Keratinocyte (primary cell): Measurements from ENCODE around the gene PCTP. TPM values are rescaled to one million over a fixed set of nuclear protein-coding genes. Genes with fewer than 3 reads are reported as not detected.

Experiments used
- DNase-seq: peaks from one replicate; pipeline ENCODE4 v3.0.0-alpha.2; 2011; ENCODE audit warnings: low read depth, missing footprints, low spot score
- FAIRE-seq: peaks from 2 replicates; lab custom pipeline; 2011; peaks lifted over from hg19 to GRCh38; lab: Jason Lieb, UNC
- H2AFZ ChIP-seq: 2 replicates; pipeline ENCODE4 v1.6.0; 2012; ENCODE audit warnings: low read length, control low read depth, inconsistent platforms; ENCODE audit not compliant: control insufficient read depth
- H3K27ac ChIP-seq: 2 replicates; pipeline ENCODE4 v1.5.1; 2011; ENCODE audit warnings: low read length; ENCODE audit not compliant: control insufficient read depth, insufficient read depth
- H3K27me3 ChIP-seq: 3 replicates; pipeline ENCODE4 v1.6.0; 2011; ENCODE audit warnings: low read length; ENCODE audit not compliant: control insufficient read depth, insufficient read depth; ENCODE audit errors: extremely low read depth
- H3K36me3 ChIP-seq, 2 experiments: 2 replicates in 1 of 2; 3 replicates in 1 of 2; pipeline ENCODE4 v1.5.1; 2011; ENCODE audit warnings: low read length in 2 of 2, mild to moderate bottlenecking in 1 of 2; ENCODE audit not compliant: control insufficient read depth in 2 of 2, insufficient read depth in 2 of 2; ENCODE audit errors: extremely low read depth in 1 of 2
- H3K4me1 ChIP-seq: 3 replicates; pipeline ENCODE4 v1.5.1; 2011; ENCODE audit warnings: low read length; ENCODE audit not compliant: control insufficient read depth, insufficient read depth; ENCODE audit errors: extremely low read depth
- H3K4me2 ChIP-seq: 3 replicates; pipeline ENCODE4 v1.6.0; 2011; ENCODE audit warnings: low read depth, low read length; ENCODE audit not compliant: control insufficient read depth, insufficient read depth; ENCODE audit errors: extremely low read depth
- H3K4me3 ChIP-seq, 3 experiments: fragments of 200-600 bp in 1 of 3; sonication (generic) in 1 of 3; 2 replicates in 2 of 3; 3 replicates in 1 of 3; pipeline ENCODE4 v1.5.1; 2011 to 2016; ENCODE audit warnings: low read length in 3 of 3, mild to moderate bottlenecking in 3 of 3, control low read depth in 2 of 3, inconsistent platforms in 1 of 3, low read depth in 1 of 3, mixed read lengths in 1 of 3, mixed run types in 1 of 3, moderate library complexity in 1 of 3; ENCODE audit not compliant: control insufficient read depth in 2 of 3, insufficient read depth in 2 of 3; ENCODE audit errors: extremely low read depth in 1 of 3
- H3K79me2 ChIP-seq: 2 replicates; pipeline ENCODE4 v1.6.0; 2012; ENCODE audit warnings: low read length; ENCODE audit not compliant: control insufficient read depth, insufficient read depth
- H3K9ac ChIP-seq: 3 replicates; pipeline ENCODE4 v1.6.0; 2011; ENCODE audit warnings: low read length; ENCODE audit not compliant: control insufficient read depth, insufficient read depth; ENCODE audit errors: extremely low read depth
- H3K9me1 ChIP-seq: 3 replicates; pipeline ENCODE4 v1.6.0; 2011; ENCODE audit warnings: low read length; ENCODE audit not compliant: control insufficient read depth, insufficient read depth; ENCODE audit errors: extremely low read depth
- H3K9me3 ChIP-seq: 2 replicates; pipeline ENCODE4 v1.5.1; 2012; ENCODE audit warnings: low read depth, low read length; ENCODE audit not compliant: control insufficient read depth
- H4K20me1 ChIP-seq: 3 replicates; pipeline ENCODE4 v1.6.0; 2011; ENCODE audit warnings: low read length; ENCODE audit not compliant: control insufficient read depth, insufficient read depth; ENCODE audit errors: extremely low read depth
- CTCF ChIP-seq, 3 experiments: IDR thresholded peaks in 1 of 3; conservative IDR thresholded peaks in 1 of 3; optimal IDR thresholded peaks in 1 of 3; 2 replicates in 2 of 3; 3 replicates in 1 of 3; pipeline versions ENCODE3 to v1.5.1; 2011; ENCODE audit warnings: low read length in 3 of 3, mild to moderate bottlenecking in 3 of 3, moderate library complexity in 2 of 3, control low read depth in 1 of 3, inconsistent platforms in 1 of 3; ENCODE audit not compliant: insufficient read depth in 2 of 3; ENCODE audit errors: extremely low read depth in 1 of 3
- EZH2 ChIP-seq: IDR thresholded peaks from one replicate; pipeline ENCODE4 v1.6.1; 2012; ENCODE audit warnings: inconsistent platforms, mild to moderate bottlenecking, low read length, moderate library complexity
- dilution Hi-C: fragments of 300-500 bp; cut with MboI; formaldehyde crosslinking; loops from one replicate; pipeline ENCODE4 v1.7.0; 2020; ENCODE audit warnings: low sequenced_read_pairs; ENCODE audit not compliant: extremely low pct_ligation_motif_present
- polyA plus RNA-seq, 5 experiments: library from polyadenylated mRNA; depleted of rRNA in 3 of 5; stranded (reverse) in 3 of 5; stranded (forward) in 1 of 5; unstranded in 1 of 5; fragments of >200 nt; gene quantifications; 1 replicate in 1 of 5; 2 replicates in 3 of 5; 3 replicates in 1 of 5; pipeline versions ENCODE4 v1.2.1 to v1.2.3, GENCODE V29; 2011 to 2012; ENCODE audit warnings: missing spikeins in 2 of 5, low read depth in 1 of 5, low replicate concordance in 1 of 5

PCTP gene
- polyA plus RNA-seq, 1 donor (not counting 4 experiments of a cell fraction or from before 2014, with no cell fraction given), result 29.5 TPM

- TF ChIP-seq CTCF (optimal IDR thresholded peaks at IDR 0.05 in 1 of 3, IDR thresholded peaks at IDR 0.05 in 1 of 3, conservative IDR thresholded peaks at IDR 0.05 in 1 of 3; ENCODE audit: extremely low read depth in 1 of 3, insufficient read depth in 2 of 3, low read length in 3 of 3), result no peak
- TF ChIP-seq EZH2, result no peak
- H2AFZ ChIP-seq, result no peak overlapping the region
- dilution Hi-C loops, result no loop called here
Observed at GRCh38 chr17:55817397-55817709, 66.5 kb downstream of the PCTP start.

GRCh38 chr17:55818026-55818425, 67.2 kb downstream of the PCTP start:
- no peak for DNase-seq
- Histone ChIP-seq H3K79me2 (no peaks in the 10 kb centered on the region), H3K9me1 (no peaks in the 10 kb centered on the region), H3K36me3 (no peaks in the 10 kb centered on the region), H4K20me1 (no peaks in the 10 kb centered on the region), H3K4me3 (no peak overlapping the region), H3K27ac (no peak overlapping the region), H2AFZ (no peak overlapping the region), H3K9ac (no peak overlapping the region), H3K27me3 (no peaks in the 10 kb centered on the region), H3K9me3 (no peaks in the 10 kb centered on the region), H3K4me2 (no peak overlapping the region), H3K4me1 (no peaks in the 10 kb centered on the region)
- no peak for FAIRE-seq
- TF ChIP-seq CTCF (optimal IDR thresholded peaks at IDR 0.05 in 1 of 3, IDR thresholded peaks at IDR 0.05 in 1 of 3, conservative IDR thresholded peaks at IDR 0.05 in 1 of 3; ENCODE audit: extremely low read depth in 1 of 3, insufficient read depth in 2 of 3, low read length in 3 of 3) (no peak), EZH2 (no peak)
- dilution Hi-C loops, result no loop called here

More at GRCh38 chr17:55817397-55817709, 66.5 kb downstream of the PCTP start:
- Histone ChIP-seq H3K9me1 (no peaks in the 10 kb centered on the region), H3K4me3 (no peak overlapping the region), H3K79me2 (no peaks in the 10 kb centered on the region), H3K27me3 (no peaks in the 10 kb centered on the region), H3K9ac (no peak overlapping the region), H3K27ac (no peak overlapping the region), H3K4me1 (no peaks in the 10 kb centered on the region), H3K9me3 (no peaks in the 10 kb centered on the region), H3K36me3 (no peaks in the 10 kb centered on the region), H4K20me1 (no peaks in the 10 kb centered on the region), H3K4me2 (no peak overlapping the region)
- no peak for DNase-seq
- FAIRE-seq, result no peak
